A549 (cell line): Measurements from ENCODE around the gene CD36.

Experiments used
- BHLHE40 ChIP-seq: IDR thresholded peaks from 2 replicates; pipeline ENCODE4 v1.6.1; 2012; ENCODE audit warnings: low read depth, low read length, inconsistent platforms
- CBX8 ChIP-seq: fragments of 200-600 bp; sonication (generic); IDR thresholded peaks from 2 replicates; pipeline ENCODE4 v1.6.1; 2016
- CHD2 ChIP-seq: fragments of 150-350 bp; IDR thresholded peaks from 2 replicates; pipeline ENCODE4 v1.6.1; 2014; ENCODE audit warnings: low read length; ENCODE audit not compliant: partially characterized antibody
- CTCF ChIP-seq: fragments of >200 bp; sonication (Bioruptor Twin); formaldehyde crosslinking; IDR thresholded peaks from 3 replicates; pipeline ENCODE4 v1.5.1; 2016
- E2F6 ChIP-seq: IDR thresholded peaks from 2 replicates; pipeline ENCODE4 v1.6.1; 2012; ENCODE audit warnings: low read depth, borderline replicate concordance
- ELK1 ChIP-seq: fragments of 150-350 bp; IDR thresholded peaks from 2 replicates; pipeline ENCODE4 v1.6.1; 2014; ENCODE audit warnings: low read depth, mild to moderate bottlenecking, low read length
- HDAC2 ChIP-seq: fragments of 200-600 bp; sonication (generic); IDR thresholded peaks from 2 replicates; pipeline ENCODE4 v1.6.1; 2016
- HMGXB4 ChIP-seq: fragments of 250-450 bp; sonication (Bioruptor Pico); IDR thresholded peaks from 2 replicates; pipeline ENCODE4 v1.5.0; 2021; ENCODE audit warnings: mild to moderate bottlenecking, moderate library complexity, borderline replicate concordance
- MAX ChIP-seq: IDR thresholded peaks from 2 replicates; pipeline ENCODE4 v1.6.1; 2012
- MYC ChIP-seq: IDR thresholded peaks from 2 replicates; pipeline ENCODE4 v1.6.1; 2012; ENCODE audit warnings: mild to moderate bottlenecking, inconsistent platforms, low read length, improper control_type of control experiment, borderline replicate concordance
- POLR2A ChIP-seq: IDR thresholded peaks from 2 replicates; pipeline ENCODE4 v1.6.1; 2012; ENCODE audit warnings: mild to moderate bottlenecking, low read length
- RCOR1 ChIP-seq: fragments of 150-350 bp; IDR thresholded peaks from 2 replicates; pipeline ENCODE4 v1.6.1; 2014; ENCODE audit warnings: antibody characterized with exemption, low read length, low read depth
- USF2 ChIP-seq: fragments of 450-650 bp; IDR thresholded peaks from 2 replicates; pipeline ENCODE4 v1.6.1; 2014; ENCODE audit warnings: antibody characterized with exemption
- ZNF302 ChIP-seq: fragments of 250-450 bp; sonication (Bioruptor Pico); IDR thresholded peaks from 2 replicates; pipeline ENCODE4 v1.9.0; 2021; ENCODE audit warnings: inconsistent platforms, mild to moderate bottlenecking, moderate library complexity

- TF ChIP-seq RCOR1 (no peak), CTCF (no peak), POLR2A (no peak), MYC (no peak), ZNF302 (no peak), HDAC2 (no peak), CHD2 (no peak), MAX (no peak), USF2 (no peak), HMGXB4 (CRISPR knock-in tag) (no peak), BHLHE40 (no peak), CBX8 (no peak), ELK1 (no peak), E2F6 (no peak)
Measured at GRCh38 chr7:80677629-80678028, 39.2 kb downstream of the CD36 start.
